HG02943 (cell line): ENCODE measurements around the gene RRAD.

ENCODE experiments used
- ATAC-seq: cut with Tn5 transposase; IDR thresholded peaks from one replicate; pipeline ENCODE4 v1.9.1; 2021; ENCODE audit warnings: mild to moderate bottlenecking, low read depth, moderate library complexity; ENCODE audit not compliant: unreplicated experiment

The RRAD gene

GRCh38 chr16:66919569-66920298, 5.6 kb downstream of the RRAD start:
- no peak for ATAC-seq

GRCh38 chr16:66918803-66919568, 6.3 kb downstream of the RRAD start, which contains the start of gene CDH16:
CDH16 (minus strand) TSS chr16:66918885; CDS start chr16:66918065, 820 bp downstream.
- no peak for ATAC-seq

GRCh38 chr16:66918355-66918754, 7.0 kb downstream of the RRAD start:
- ATAC-seq = no peak

GRCh38 chr16:66917741-66918140, 7.6 kb downstream of the RRAD start:
- no peak for ATAC-seq

- no peak for ATAC-seq
These were observed 8.8 kb downstream of the RRAD start for GRCh38 chr16:66916518-66916917.

GRCh38 chr16:66915041-66915440, 10.3 kb downstream of the RRAD start:
- ATAC-seq = no peak

GRCh38 chr16:66914541-66914940, 10.8 kb downstream of the RRAD start:
- no peak for ATAC-seq

GRCh38 chr16:66913711-66914110, 11.6 kb downstream of the RRAD start:
- ATAC-seq = no peak

- no peak for ATAC-seq
These were observed 12.3 kb downstream of the RRAD start for GRCh38 chr16:66913081-66913480.

- ATAC-seq = no peak
These were observed 13.5 kb downstream of the RRAD start for GRCh38 chr16:66911801-66912200.

GRCh38 chr16:66911112-66911511, 14.2 kb downstream of the RRAD start:
- ATAC-seq = no peak

- ATAC-seq = no peak
These were observed 15.0 kb downstream of the RRAD start for GRCh38 chr16:66910175-66910940.

GRCh38 chr16:66908762-66909559, 16.4 kb downstream of the RRAD start:
- no peak for ATAC-seq

GRCh38 chr16:66908116-66908515, 17.2 kb downstream of the RRAD start:
- no peak for ATAC-seq

- no peak for ATAC-seq
These were observed 18.2 kb downstream of the RRAD start for GRCh38 chr16:66906916-66907836.

GRCh38 chr16:66905633-66906539, 19.4 kb downstream of the RRAD start:
- ATAC-seq = no peak

- ATAC-seq = no peak
These were observed 20.3 kb downstream of the RRAD start for GRCh38 chr16:66904846-66905632.
